ENCODE measurements around the gene RAC2.

Gene RAC2

DNA sequence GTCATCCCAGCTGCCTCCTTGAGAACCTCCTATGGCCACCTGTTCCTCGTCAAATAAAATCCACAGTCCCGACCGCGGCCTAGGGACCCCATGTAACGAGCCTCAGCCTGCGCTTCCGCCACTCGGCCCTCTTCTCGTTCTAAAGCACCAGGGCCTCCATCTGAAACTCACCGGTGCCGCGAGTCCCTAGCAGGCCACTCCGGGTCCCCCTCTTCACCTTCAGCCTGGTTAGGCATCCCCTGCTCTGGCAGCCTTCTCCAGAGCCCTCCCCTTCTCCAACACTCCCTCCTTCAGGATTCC lies 29.4 kb downstream of the RAC2 start:
- no peaks in the 10 kb centered on the region for H3K79me2 ChIP-seq
- H3K36me3 ChIP-seq (ENCODE audit: control insufficient read depth, insufficient read depth, low read length), result no peaks in the 10 kb centered on the region
- no peaks in the 10 kb centered on the region for H3K4me1 ChIP-seq
- no peak overlapping the region for H2AFZ ChIP-seq
- no peak overlapping the region for H3K9ac ChIP-seq
- no peak overlapping the region for H3K4me2 ChIP-seq (ENCODE audit: low read length)
- TF ChIP-seq CTCF (IDR thresholded peaks at IDR 0.05), result no peak
- H3K27me3 ChIP-seq (ENCODE audit: control insufficient read depth, insufficient read depth, low read length), result no peaks in the 10 kb centered on the region
- no peaks in the 10 kb centered on the region for H3K9me3 ChIP-seq (ENCODE audit: control insufficient read depth, low read length)
- H3K4me3 ChIP-seq (ENCODE audit: low read depth, low read length), result no peak overlapping the region
- H3K27ac ChIP-seq, result no peak overlapping the region

- H3K79me2 ChIP-seq, result no peaks in the 10 kb centered on the region
- no peak overlapping the region for H2AFZ ChIP-seq
- H3K4me1 ChIP-seq, result no peaks in the 10 kb centered on the region
- H3K4me3 ChIP-seq (ENCODE audit: low read depth, low read length), result no peak overlapping the region
- no peak overlapping the region for H3K27ac ChIP-seq
- no peak overlapping the region for H3K9ac ChIP-seq
- no peak for TF ChIP-seq CTCF (IDR thresholded peaks at IDR 0.05)
- H3K27me3 ChIP-seq (ENCODE audit: control insufficient read depth, insufficient read depth, low read length), result no peaks in the 10 kb centered on the region
- H3K9me3 ChIP-seq (ENCODE audit: control insufficient read depth, low read length), result no peaks in the 10 kb centered on the region
- no peak overlapping the region for H3K4me2 ChIP-seq (ENCODE audit: low read length)
- H3K36me3 ChIP-seq (ENCODE audit: control insufficient read depth, insufficient read depth, low read length), result no peaks in the 10 kb centered on the region
These were observed 29.9 kb downstream of the RAC2 start for GRCh38 chr22:37213941-37214730.

GRCh38 chr22:37213218-37213855 lies 30.7 kb downstream of the RAC2 start:
- Histone ChIP-seq H3K4me1 (no peaks in the 10 kb centered on the region), H3K36me3 (ENCODE audit: control insufficient read depth, insufficient read depth, low read length) (no peaks in the 10 kb centered on the region), H3K4me3 (ENCODE audit: low read depth, low read length) (no peak overlapping the region), H3K79me2 (no peaks in the 10 kb centered on the region), H3K9me3 (ENCODE audit: control insufficient read depth, low read length) (no peaks in the 10 kb centered on the region), H3K27me3 (ENCODE audit: control insufficient read depth, insufficient read depth, low read length) (no peaks in the 10 kb centered on the region), H3K9ac (no peak overlapping the region), H3K27ac (no peak overlapping the region), H2AFZ (no peak overlapping the region), H3K4me2 (ENCODE audit: low read length) (no peak overlapping the region)
- no peak for TF ChIP-seq CTCF (IDR thresholded peaks at IDR 0.05)

DNA sequence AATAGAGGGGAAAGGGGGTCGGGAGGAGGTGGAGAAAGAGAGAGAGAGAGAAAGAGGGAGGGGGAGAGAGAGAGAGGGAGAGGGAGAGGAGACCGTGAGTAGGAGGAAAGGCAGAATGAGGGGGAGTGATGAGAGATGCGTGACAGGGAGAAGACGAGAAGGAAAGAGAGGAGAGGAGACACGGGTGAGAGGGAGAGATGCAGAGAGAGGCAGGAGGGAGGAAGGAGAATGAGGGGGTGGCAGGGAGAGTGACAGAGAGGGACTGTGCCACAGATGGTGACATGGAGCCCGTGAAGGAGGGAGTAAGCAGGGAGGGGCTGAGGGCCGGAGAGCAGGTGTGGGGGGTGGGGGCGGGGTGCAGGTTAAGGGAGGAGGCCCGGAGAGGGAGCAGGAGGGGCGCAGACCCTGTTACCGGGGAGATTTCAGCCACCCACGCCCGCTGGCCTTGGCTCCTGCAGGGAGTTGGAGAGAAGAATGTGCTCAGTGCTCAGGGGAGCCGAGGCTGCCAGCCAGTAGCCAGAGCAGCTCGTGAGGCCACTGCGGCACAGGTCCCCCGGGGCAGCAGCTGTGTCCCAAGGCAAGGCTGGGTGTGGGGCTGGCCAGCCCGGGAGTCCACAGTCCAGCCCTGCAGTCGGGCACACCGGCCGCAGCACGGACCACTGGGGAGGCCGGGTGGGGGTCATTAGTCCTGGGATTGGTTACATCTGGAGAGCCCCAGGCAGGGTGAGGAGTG lies 31.7 kb downstream of the RAC2 start, which contains the start of gene SSTR3:
TSS of gene SSTR3 (minus strand) at position 304 of the 733 bp plus-strand sequence. CDS start 4,674 bp downstream, outside the sequence.
- H3K27me3 ChIP-seq (ENCODE audit: control insufficient read depth, insufficient read depth, low read length), result no peaks in the 10 kb centered on the region
- no peak within 1 kb of the TSS for H3K4me3 ChIP-seq (ENCODE audit: low read depth, low read length)
- H3K9me3 ChIP-seq (ENCODE audit: control insufficient read depth, low read length), result no peaks in the 10 kb centered on the region
- no peak within 1 kb of the TSS for H3K4me2 ChIP-seq (ENCODE audit: low read length)
- no peaks in the 10 kb centered on the region for H3K4me1 ChIP-seq
- no peak within 1 kb of the TSS for H3K27ac ChIP-seq
- H3K79me2 ChIP-seq, result no peaks in the 10 kb centered on the region
- H3K9ac ChIP-seq, result no peak within 1 kb of the TSS
- TF ChIP-seq CTCF (IDR thresholded peaks at IDR 0.05), result no peak
- no peaks in the 10 kb centered on the region for H3K36me3 ChIP-seq (ENCODE audit: control insufficient read depth, insufficient read depth, low read length)
- no peak within 1 kb of the TSS for H2AFZ ChIP-seq
